OCI-LY3 (cell line): Measurements from ENCODE around the gene ARHGAP22.

Experiments
- H2AFZ ChIP-seq: fragments of 200-600, 300-600 bp; shearing (Covaris generic); 2 replicates; pipeline ENCODE4 v1.6.0; 2014; ENCODE audit warnings: antibody characterized with exemption, low read depth, low read length
- H3K27ac ChIP-seq: fragments of 200-600, 300-600 bp; sonication (generic); 2 replicates; pipeline ENCODE4 v1.5.1; 2014; ENCODE audit warnings: mild to moderate bottlenecking, low read length, moderate library complexity, mixed read lengths
- H3K27me3 ChIP-seq: fragments of 200-600, 300-600 bp; sonication (generic); 2 replicates; pipeline ENCODE4 v1.6.1; 2014; ENCODE audit warnings: low read depth, low read length, mixed read lengths
- H3K36me3 ChIP-seq: fragments of 200-600, 300-600 bp; sonication (generic); replicated peaks from 2 replicates; pipeline ENCODE3; 2014; ENCODE audit warnings: low read depth, low read length, mixed read lengths
- H3K4me1 ChIP-seq: fragments of 300-600, 200-600 bp; sonication (generic); 2 replicates; pipeline ENCODE4 v1.6.1; 2014; ENCODE audit warnings: low read length, mixed read lengths
- H3K4me2 ChIP-seq: fragments of 200-600, 300-600 bp; sonication (generic); 2 replicates; pipeline ENCODE4 v1.6.1; 2014; ENCODE audit warnings: low read length, mixed read lengths
- H3K4me3 ChIP-seq: fragments of 300-600, 200-600 bp; sonication (generic); 2 replicates; pipeline ENCODE4 v1.5.1; 2014; ENCODE audit warnings: antibody characterized with exemption, mild to moderate bottlenecking, low read length, moderate library complexity
- H3K79me2 ChIP-seq: fragments of 300-600, 200-600 bp; shearing (Covaris generic); 2 replicates; pipeline ENCODE4 v1.6.1; 2014; ENCODE audit warnings: mild to moderate bottlenecking, low read length, mixed read lengths
- H3K9ac ChIP-seq: fragments of 300-600, 200-600 bp; shearing (Covaris generic); 2 replicates; pipeline ENCODE4 v1.6.0; 2014; ENCODE audit warnings: mild to moderate bottlenecking, low read length, moderate library complexity
- H3K9me3 ChIP-seq: fragments of 200-600, 300-600 bp; shearing (Covaris generic); 2 replicates; pipeline ENCODE4 v1.6.1; 2014; ENCODE audit warnings: low read length, mixed read lengths; ENCODE audit not compliant: insufficient read depth
- H4K20me1 ChIP-seq: fragments of 200-600, 300-600 bp; sonication (generic); 2 replicates; pipeline ENCODE4 v1.6.1; 2016; ENCODE audit warnings: low read length, mixed read lengths; ENCODE audit not compliant: insufficient read depth
- CTCF ChIP-seq: fragments of 200-600, 300-600 bp; sonication (generic); IDR thresholded peaks from 2 replicates; pipeline ENCODE4 v1.5.1; 2014; ENCODE audit warnings: antibody characterized with exemption, low read length, low read depth
- EZH2phosphoT487 ChIP-seq: fragments of 200-600 bp; shearing (Covaris generic); IDR thresholded peaks from 2 replicates; pipeline ENCODE4 v1.6.1; 2018; ENCODE audit warnings: antibody characterized with exemption, mixed run types, low read depth

The ARHGAP22 gene

DNA sequence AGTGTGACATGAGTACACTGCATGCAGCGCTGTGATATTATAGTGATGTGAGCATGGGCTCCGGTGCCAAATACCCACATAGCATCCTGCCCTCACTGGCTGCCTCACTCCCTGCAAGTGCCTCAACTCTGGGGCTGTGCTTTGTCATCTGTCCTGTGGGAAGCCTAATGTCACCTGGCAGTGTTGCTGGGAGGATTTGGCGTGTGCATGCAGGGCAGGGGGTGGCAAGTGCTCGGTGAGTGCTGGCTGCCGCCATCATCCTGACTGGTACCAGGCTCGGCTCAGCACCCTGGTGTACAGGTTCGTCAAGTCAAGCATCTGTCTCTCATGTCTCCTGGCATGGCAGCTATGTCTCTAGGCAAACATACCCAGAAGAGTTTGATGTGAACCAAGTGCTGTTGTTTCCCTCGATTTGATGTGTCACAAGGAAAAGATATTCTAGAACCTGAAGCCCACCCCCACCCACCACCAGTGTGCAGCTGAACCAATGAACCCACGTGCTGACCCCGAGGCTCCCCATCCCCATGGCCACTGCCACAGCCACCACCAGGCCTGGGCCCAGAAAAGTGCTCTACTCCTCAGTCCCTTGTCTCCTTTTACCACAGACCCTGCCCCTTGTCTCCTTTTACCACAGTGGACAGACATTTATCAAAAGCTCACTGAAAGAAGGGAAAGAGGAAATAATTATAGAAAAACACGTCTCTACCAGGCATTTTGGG, 162.6 kb downstream of the ARHGAP22 start:
- Histone ChIP-seq H3K27ac (no peak overlapping the region), H3K27me3 (no peaks in the 10 kb centered on the region), H3K4me3 (no peak overlapping the region), H3K4me1 (no peaks in the 10 kb centered on the region), H4K20me1 (no peaks in the 10 kb centered on the region), H3K79me2 (no peaks in the 10 kb centered on the region), H3K9ac (no peak overlapping the region), H3K36me3 (no peaks in the 10 kb centered on the region), H2AFZ (no peak overlapping the region), H3K4me2 (no peak overlapping the region), H3K9me3 (no peaks in the 10 kb centered on the region)
- TF ChIP-seq EZH2phosphoT487 (no peak), CTCF (no peak)

DNA sequence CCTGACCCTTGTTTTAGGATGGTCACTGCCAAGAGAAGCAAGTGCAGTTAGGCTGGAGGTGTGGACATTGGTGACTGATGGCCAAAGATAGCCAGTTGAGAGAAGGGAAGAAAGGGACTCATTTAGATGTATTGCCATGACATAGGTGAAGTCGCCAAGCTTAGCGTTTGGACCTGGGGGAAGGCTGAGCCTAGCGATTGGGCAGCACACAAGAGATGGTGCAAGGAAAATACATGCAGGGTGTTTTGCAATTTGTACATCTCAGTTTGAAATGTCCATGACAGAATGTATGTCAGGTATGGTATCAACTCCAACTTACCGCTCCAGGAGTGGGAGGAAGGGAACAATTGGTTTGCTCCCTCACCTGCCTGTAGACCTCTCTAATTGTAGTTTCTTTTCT, 164.1 kb downstream of the ARHGAP22 start:
- TF ChIP-seq EZH2phosphoT487: no peak
- no peak for TF ChIP-seq CTCF
- H3K4me3 ChIP-seq: no peak overlapping the region
- no peaks in the 10 kb centered on the region for H3K4me1 ChIP-seq
- H2AFZ ChIP-seq: no peak overlapping the region
- no peak overlapping the region for H3K27ac ChIP-seq
- H3K9me3 ChIP-seq: no peaks in the 10 kb centered on the region
- no peak overlapping the region for H3K9ac ChIP-seq
- no peaks in the 10 kb centered on the region for H3K36me3 ChIP-seq
- no peak overlapping the region for H3K4me2 ChIP-seq
- H3K79me2 ChIP-seq: no peaks in the 10 kb centered on the region
- no peaks in the 10 kb centered on the region for H3K27me3 ChIP-seq
- no peaks in the 10 kb centered on the region for H4K20me1 ChIP-seq

DNA sequence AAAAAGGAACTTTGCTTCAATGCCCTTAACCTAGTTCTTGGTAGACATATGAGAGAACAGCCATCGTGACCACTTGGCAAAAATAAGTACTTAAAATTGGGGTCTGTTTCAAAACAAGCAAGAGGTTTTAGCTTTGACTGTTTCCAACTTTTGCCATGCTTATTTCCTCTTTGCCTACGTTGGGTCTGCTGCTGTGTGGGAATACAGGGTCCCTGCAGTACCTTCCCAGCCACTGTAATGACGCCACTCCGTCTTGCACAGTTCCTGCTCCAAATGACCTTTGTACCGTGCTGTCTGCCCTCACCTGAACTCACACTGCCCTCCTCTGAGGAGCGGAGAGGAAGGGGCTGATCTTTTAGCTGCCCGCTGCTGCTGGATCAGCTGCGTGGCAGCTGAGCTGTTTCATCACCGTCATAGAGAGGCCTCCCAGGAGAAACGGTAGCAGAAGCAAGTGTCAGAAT, 165.3 kb downstream of the ARHGAP22 start:
- H3K4me2 ChIP-seq: no peak overlapping the region
- no peaks in the 10 kb centered on the region for H3K27me3 ChIP-seq
- H3K27ac ChIP-seq: no peak overlapping the region
- H2AFZ ChIP-seq: no peak overlapping the region
- no peaks in the 10 kb centered on the region for H3K9me3 ChIP-seq
- no peaks in the 10 kb centered on the region for H4K20me1 ChIP-seq
- H3K4me1 ChIP-seq: no peaks in the 10 kb centered on the region
- H3K79me2 ChIP-seq: no peaks in the 10 kb centered on the region
- TF ChIP-seq CTCF: no peak
- no peak for TF ChIP-seq EZH2phosphoT487
- H3K4me3 ChIP-seq: no peak overlapping the region
- H3K36me3 ChIP-seq: no peaks in the 10 kb centered on the region
- no peak overlapping the region for H3K9ac ChIP-seq

DNA sequence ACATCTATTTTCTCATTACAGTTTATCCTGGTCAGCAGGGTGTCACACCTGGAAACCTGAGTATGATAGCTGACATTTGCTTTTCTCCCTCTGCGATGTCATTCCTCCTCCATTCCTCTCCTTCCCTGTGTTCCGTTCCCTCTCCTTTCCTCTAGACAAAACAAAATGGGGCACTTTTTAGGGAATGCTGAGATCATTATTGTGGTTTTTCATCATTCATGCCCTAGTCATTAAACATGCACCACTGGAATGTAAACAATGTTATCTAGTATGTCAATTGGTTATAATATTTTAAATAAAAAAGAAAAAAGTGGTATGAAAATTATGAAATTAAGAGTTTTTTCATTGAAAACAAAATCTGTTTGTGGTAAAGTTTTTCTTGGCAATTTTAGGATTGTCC, 165.8 kb downstream of the ARHGAP22 start:
- no peak overlapping the region for H3K27ac ChIP-seq
- H3K9me3 ChIP-seq: no peaks in the 10 kb centered on the region
- H3K9ac ChIP-seq: no peak overlapping the region
- H3K27me3 ChIP-seq: no peaks in the 10 kb centered on the region
- no peak overlapping the region for H3K4me2 ChIP-seq
- no peaks in the 10 kb centered on the region for H3K36me3 ChIP-seq
- no peaks in the 10 kb centered on the region for H3K4me1 ChIP-seq
- H3K4me3 ChIP-seq: no peak overlapping the region
- H3K79me2 ChIP-seq: no peaks in the 10 kb centered on the region
- H2AFZ ChIP-seq: no peak overlapping the region
- no peak for TF ChIP-seq CTCF
- no peak for TF ChIP-seq EZH2phosphoT487
- no peaks in the 10 kb centered on the region for H4K20me1 ChIP-seq
